GM12878 (cell line): ENCODE results near the gene THOC6.

Experiments
- CBFB ChIP-seq: IDR thresholded peaks from 2 replicates; pipeline ENCODE4 v1.6.1; 2016; ENCODE audit warnings: antibody characterized with exemption, low read depth
- CEBPB ChIP-seq, 2 experiments: fragments of 150-350 bp in 1 of 2; IDR thresholded peaks; 2 replicates each; pipeline ENCODE4 v1.6.1; 2012 to 2014; ENCODE audit warnings: low read depth in 2 of 2, low read length in 2 of 2, borderline replicate concordance in 1 of 2, inconsistent platforms in 1 of 2
- EP300 ChIP-seq, 2 experiments: fragments of 150-350 bp in 1 of 2; IDR thresholded peaks; 2 replicates each; pipeline ENCODE4 v1.6.1; 2011 to 2012; ENCODE audit warnings: low read depth in 2 of 2, low read length in 2 of 2, borderline replicate concordance in 1 of 2, improper control_type of control experiment in 1 of 2, inconsistent platforms in 1 of 2; ENCODE audit not compliant: control insufficient read depth in 1 of 2
- IRF5 ChIP-seq: fragments of 450-650 bp; IDR thresholded peaks from 2 replicates; pipeline ENCODE4 v1.6.1; 2017; ENCODE audit warnings: borderline replicate concordance
- MYC ChIP-seq: IDR thresholded peaks from 2 replicates; pipeline ENCODE4 v1.6.1; 2011; ENCODE audit warnings: mild to moderate bottlenecking, low read length, moderate library complexity, inconsistent platforms; ENCODE audit not compliant: insufficient read depth, insufficient replicate concordance, insufficient read length, severe bottlenecking

DNA sequence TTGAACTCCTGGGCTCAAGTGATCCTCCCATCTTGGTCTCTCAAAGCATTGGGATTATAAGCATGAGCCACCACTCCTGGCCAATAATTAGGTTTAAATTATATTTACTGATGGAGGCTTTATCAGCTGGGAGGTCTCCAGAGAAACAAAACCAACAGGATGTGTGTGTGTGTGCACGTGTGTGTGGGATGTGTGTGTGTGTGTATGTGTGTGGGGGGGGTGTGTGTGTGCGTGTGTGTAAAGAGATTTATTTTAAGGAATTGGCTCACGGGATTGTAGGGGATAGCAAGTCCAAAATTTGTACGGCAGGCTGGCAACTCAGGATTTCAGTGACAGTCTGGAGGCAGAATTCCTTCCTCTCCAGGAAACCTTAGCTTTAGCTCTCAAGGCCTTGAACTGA is 27.2 kb downstream of the THOC6 start:
- TF ChIP-seq EP300 (IDR thresholded peaks at IDR 0.05; ENCODE audit: borderline replicate concordance in 1 of 2, control insufficient read depth in 1 of 2, low read depth in 2 of 2, low read length in 2 of 2), result no peak
- no peak for TF ChIP-seq CBFB
- TF ChIP-seq IRF5, result no peak
- TF ChIP-seq CEBPB (IDR thresholded peaks at IDR 0.05; ENCODE audit: borderline replicate concordance in 1 of 2, low read depth in 2 of 2, low read length in 2 of 2), result no peak
- no peak for TF ChIP-seq MYC
